Transverse colon (tissue), 4 donors: ENCODE measurements around the gene BGN. TPM values are rescaled to one million over a fixed set of nuclear protein-coding genes. Genes with fewer than 3 reads are reported as not detected.

Source experiments
- DNase-seq: peaks from one replicate; pipeline ENCODE4 v3.0.0-alpha.2; 2019
- H3K27ac ChIP-seq, 4 donors: fragments of 200-600 bp; sonication (generic); 2 replicates each; pipeline ENCODE4 v1.5.1; 2016 to 2018; ENCODE audit warnings: inconsistent platforms in 4 of 4
- H3K27me3 ChIP-seq: fragments of 200-600 bp; sonication (generic); 2 replicates; pipeline ENCODE4 v1.5.1; 2017; ENCODE audit warnings: inconsistent platforms
- H3K36me3 ChIP-seq, 4 donors: fragments of 200-600 bp; sonication (generic); 2 replicates each; pipeline ENCODE4 v1.5.1; 2017 to 2019; ENCODE audit warnings: inconsistent platforms in 4 of 4
- H3K4me1 ChIP-seq, 4 donors: fragments of 200-600 bp; sonication (generic); 2 replicates each; pipeline ENCODE4 v1.5.1; 2017 to 2020; ENCODE audit warnings: inconsistent platforms in 4 of 4
- H3K4me3 ChIP-seq, 4 donors: fragments of 200-600 bp; sonication (generic); 1 replicate in 1 of 4; 2 replicates in 3 of 4; pipeline versions ENCODE4 v1.5.1 to v1.6.1; 2017 to 2019; ENCODE audit warnings: inconsistent platforms in 4 of 4
- H3K9me3 ChIP-seq, 2 donors: fragments of 200-600 bp; sonication (generic); 2 replicates each; pipeline ENCODE4 v1.5.1; 2017 to 2019; ENCODE audit warnings: inconsistent platforms in 2 of 2
- EP300 ChIP-seq: sonication (generic); formaldehyde crosslinking; IDR thresholded peaks from one replicate; pipeline ENCODE4 v1.6.1; 2017; ENCODE audit warnings: antibody characterized with exemption, low read depth
- POLR2A ChIP-seq: fragments of 450-650 bp; IDR thresholded peaks from one replicate; pipeline ENCODE4 v1.6.1; 2016; ENCODE audit warnings: antibody characterized with exemption, mild to moderate bottlenecking, moderate library complexity
- POLR2AphosphoS5 ChIP-seq, 3 donors: sonication (generic); formaldehyde crosslinking; IDR thresholded peaks; one replicate each; pipeline ENCODE4 v1.6.1; 2016; ENCODE audit warnings: antibody characterized with exemption in 3 of 3
- whole genome bisulfite sequencing, 2 donors: methylation state at CpG; one replicate each; pipeline ENCODE4 v1.1.5; 2018; ENCODE audit warnings: low coverage in 1 of 2; 5-methylcytosine and 5-hydroxymethylcytosine counted together
- in situ Hi-C, 4 donors: fragments of 200-750 bp; cut with MboI; loops; one replicate each; pipeline versions ENCODE4 v1.15.0 to v1.15.1; 2017; ENCODE audit warnings: low sequenced_read_pairs in 3 of 4, low pct_ligation_motif_present in 1 of 4, low pct_unique_long_range_greater_than_20kb in 1 of 4
- intact Hi-C: fragments of 100-400 bp; cut with DNase I; formaldehyde crosslinking; loops from one replicate; pipeline ENCODE4 v1.15.1; 2023; ENCODE audit warnings: low total_unique reads
- total RNA-seq, 4 donors: library from RNA; depleted of rRNA; stranded (reverse); fragments of >200 nt; gene quantifications; one replicate each; pipeline ENCODE4 v1.1.0, GENCODE V29; 2016
- TF ChIP-seq, protein P1 (sequence below), 5 experiments: fragments of 200-600 bp in 3 of 5; fragments of 450-650 bp in 2 of 5; sonication (generic) in 3 of 5; IDR thresholded peaks; 1 replicate in 2 of 5; 2 replicates in 3 of 5; pipeline ENCODE4 v1.5.1; 2016 to 2017; ENCODE audit warnings: antibody characterized with exemption in 5 of 5, inconsistent platforms in 3 of 5, mild to moderate bottlenecking in 2 of 5, moderate library complexity in 1 of 5

The BGN gene
- total RNA-seq, 4 donors from 2014 or later: 3.8 to 67.1 (median 10.5) TPM

DNA sequence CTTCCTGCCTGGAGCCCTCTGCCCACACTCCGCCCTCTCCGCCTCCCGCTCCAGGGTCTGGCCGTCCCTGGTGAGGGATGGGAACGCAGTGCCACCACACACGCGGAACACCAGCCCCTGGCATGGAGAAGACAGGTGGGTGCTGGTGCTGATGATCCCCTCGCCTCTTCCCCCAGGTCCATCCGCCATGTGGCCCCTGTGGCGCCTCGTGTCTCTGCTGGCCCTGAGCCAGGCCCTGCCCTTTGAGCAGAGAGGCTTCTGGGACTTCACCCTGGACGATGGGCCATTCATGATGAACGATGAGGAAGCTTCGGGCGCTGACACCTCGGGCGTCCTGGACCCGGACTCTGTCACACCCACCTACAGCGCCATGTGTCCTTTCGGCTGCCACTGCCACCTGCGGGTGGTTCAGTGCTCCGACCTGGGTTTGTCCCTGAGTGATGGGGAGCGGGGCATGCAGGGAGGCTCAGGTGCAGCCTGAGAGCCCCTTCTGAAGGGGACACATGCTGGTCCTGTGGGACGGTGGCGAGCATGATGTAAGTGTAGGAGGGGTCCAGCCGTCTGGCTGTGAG is 9.8 kb downstream of the BGN start:
- Histone ChIP-seq H3K36me3 (no peaks in the 10 kb centered on the region), H3K4me3 (no peak overlapping the region), H3K4me1 (no peaks in the 10 kb centered on the region), H3K27me3 (no peaks in the 10 kb centered on the region), H3K9me3 (no peaks in the 10 kb centered on the region), H3K27ac (no peak overlapping the region)
- WGBS, 2 donors: 80% methylated on average over 21 of the region's 26 CpGs; no CpG with 5 or more reads in 1 of the 2 donors
- in situ Hi-C loops (loop anchor here in 1 of 4 donors (25.0 kb wide), 1 partner anchor 542 kb away; no protein-coding TSS in a partner anchor), intact Hi-C loops (loop anchor here (10.0 kb wide), 1 partner anchor 470 kb away; no protein-coding TSS in a partner anchor)
- TF ChIP-seq EP300 (no peak), POLR2AphosphoS5 (IDR thresholded peaks at IDR 0.05) (no peak), POLR2A (no peak)
- TF ChIP-seq, protein P1, sequence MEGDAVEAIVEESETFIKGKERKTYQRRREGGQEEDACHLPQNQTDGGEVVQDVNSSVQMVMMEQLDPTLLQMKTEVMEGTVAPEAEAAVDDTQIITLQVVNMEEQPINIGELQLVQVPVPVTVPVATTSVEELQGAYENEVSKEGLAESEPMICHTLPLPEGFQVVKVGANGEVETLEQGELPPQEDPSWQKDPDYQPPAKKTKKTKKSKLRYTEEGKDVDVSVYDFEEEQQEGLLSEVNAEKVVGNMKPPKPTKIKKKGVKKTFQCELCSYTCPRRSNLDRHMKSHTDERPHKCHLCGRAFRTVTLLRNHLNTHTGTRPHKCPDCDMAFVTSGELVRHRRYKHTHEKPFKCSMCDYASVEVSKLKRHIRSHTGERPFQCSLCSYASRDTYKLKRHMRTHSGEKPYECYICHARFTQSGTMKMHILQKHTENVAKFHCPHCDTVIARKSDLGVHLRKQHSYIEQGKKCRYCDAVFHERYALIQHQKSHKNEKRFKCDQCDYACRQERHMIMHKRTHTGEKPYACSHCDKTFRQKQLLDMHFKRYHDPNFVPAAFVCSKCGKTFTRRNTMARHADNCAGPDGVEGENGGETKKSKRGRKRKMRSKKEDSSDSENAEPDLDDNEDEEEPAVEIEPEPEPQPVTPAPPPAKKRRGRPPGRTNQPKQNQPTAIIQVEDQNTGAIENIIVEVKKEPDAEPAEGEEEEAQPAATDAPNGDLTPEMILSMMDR (IDR thresholded peaks at IDR 0.05): no peak
- DNase-seq: no peak

DNA sequence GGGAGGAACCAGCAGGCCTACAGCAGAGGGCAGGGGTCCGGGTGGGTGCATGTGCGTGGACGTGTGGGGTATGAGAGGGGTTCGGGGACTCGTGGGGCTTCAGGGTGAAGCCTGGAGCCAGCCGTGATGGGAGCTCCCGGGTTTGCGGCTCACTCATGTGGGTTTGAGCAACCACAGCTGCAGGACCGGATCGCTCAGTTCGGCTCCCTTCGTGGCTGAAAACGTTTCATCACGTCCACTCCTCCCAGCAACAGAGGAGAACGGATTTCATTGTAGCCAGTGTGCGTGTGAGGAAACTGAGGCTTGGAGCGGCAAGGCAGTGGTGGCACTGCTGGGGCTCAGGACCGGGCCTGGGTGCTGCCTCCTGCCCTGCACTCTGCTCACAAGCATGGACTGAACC is 10.6 kb downstream of the BGN start:
- intact Hi-C loops (loop anchor here (10.0 kb wide), 1 partner anchor 471 kb away; no protein-coding TSS in a partner anchor), in situ Hi-C loops (loop anchor here in 1 of 4 donors (25.0 kb wide), 1 partner anchor 543 kb away; no protein-coding TSS in a partner anchor)
- 89% methylated on average over 18 of the region's 18 CpGs; no CpG with 5 or more reads in 1 of the 2 donors for WGBS, 2 donors
- Histone ChIP-seq H3K4me1 (no peaks in the 10 kb centered on the region), H3K27me3 (no peaks in the 10 kb centered on the region), H3K9me3 (no peaks in the 10 kb centered on the region), H3K36me3 (no peaks in the 10 kb centered on the region), H3K27ac (no peak overlapping the region), H3K4me3 (no peak overlapping the region)
- DNase-seq: no peak
- no peak for TF ChIP-seq POLR2A
- TF ChIP-seq POLR2AphosphoS5 (IDR thresholded peaks at IDR 0.05): no peak
- TF ChIP-seq EP300: no peak

DNA sequence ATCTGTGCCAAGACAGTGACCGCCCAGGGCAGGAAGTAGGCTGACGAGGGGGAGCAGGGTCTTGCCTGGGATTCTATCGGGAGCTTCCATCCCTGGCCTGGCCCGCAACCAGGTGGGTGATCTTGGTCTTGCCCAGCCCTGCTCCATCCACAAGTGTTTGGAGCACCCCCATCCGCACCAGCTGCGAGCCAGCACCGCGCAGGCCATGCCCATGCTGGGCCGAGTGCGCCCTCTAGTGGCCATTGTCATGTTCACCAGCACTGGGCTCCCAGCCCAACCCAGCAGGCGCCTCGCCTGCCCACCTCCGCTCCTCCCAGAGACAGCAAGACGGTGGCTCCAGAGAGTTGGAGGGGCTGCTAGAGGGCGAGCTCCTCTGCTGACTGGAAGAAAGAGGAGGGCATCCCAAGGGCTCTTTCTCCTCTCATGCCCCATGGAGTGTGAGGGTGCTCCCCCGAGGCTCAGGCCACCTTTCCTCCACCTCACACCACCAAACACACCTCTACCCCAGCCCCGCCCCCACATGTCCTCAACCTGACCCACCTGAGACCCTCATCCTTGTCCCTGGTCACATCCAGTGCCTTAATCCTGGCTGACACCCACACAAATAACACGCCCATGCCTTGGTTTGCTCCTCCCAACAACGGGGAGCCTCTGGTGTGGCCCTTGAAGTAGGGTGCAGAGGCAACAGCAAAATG is 12.9 kb downstream of the BGN start:
- H3K4me1 ChIP-seq: no peaks in the 10 kb centered on the region
- no peak for TF ChIP-seq POLR2AphosphoS5 (IDR thresholded peaks at IDR 0.05)
- TF ChIP-seq, protein P1 (IDR thresholded peaks at IDR 0.05): peak; percentile 75 to 86 (median 76)
- DNase-seq: peak; percentile 83
- in situ Hi-C loops: loop anchor here in 1 of 4 donors (25.0 kb wide), 1 partner anchor 545 kb away; no protein-coding TSS in a partner anchor
- H3K27ac ChIP-seq: no peak overlapping the region
- no peaks in the 10 kb centered on the region for H3K9me3 ChIP-seq
- intact Hi-C loops: loop anchor here (10.0 kb wide), 1 partner anchor 473 kb away; no protein-coding TSS in a partner anchor
- no peaks in the 10 kb centered on the region for H3K27me3 ChIP-seq
- no peak overlapping the region for H3K4me3 ChIP-seq
- H3K36me3 ChIP-seq: no peaks in the 10 kb centered on the region
- WGBS, 2 donors: 27% methylated on average over 15 of the region's 19 CpGs; no CpG with 5 or more reads in 1 of the 2 donors

DNA sequence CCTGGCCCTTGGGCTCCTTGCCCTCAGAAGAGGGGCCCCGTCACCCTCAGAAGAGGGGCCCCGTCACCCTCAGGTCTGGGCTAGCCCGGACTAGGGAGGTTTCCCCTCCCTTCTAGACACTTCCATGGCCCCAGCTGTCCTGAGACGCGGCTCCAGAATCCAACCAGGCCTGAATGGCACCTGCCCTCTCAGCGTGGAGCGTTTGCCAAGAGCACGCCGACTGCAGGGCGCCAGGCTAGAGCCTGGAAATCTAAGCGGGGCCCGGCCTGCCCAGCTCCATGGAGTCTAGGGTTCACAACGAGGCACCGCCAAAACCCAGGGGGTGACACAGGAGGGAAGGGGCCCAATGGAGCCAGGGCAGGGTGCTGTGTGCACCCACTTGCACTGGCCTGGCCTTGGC is 14.8 kb downstream of the BGN start:
- DNase-seq: no peak
- Histone ChIP-seq H3K9me3 (no peaks in the 10 kb centered on the region), H3K27me3 (no peaks in the 10 kb centered on the region), H3K27ac (no peak overlapping the region), H3K4me1 (no peaks in the 10 kb centered on the region), H3K4me3 (no peak overlapping the region), H3K36me3 (no peaks in the 10 kb centered on the region)
- TF ChIP-seq POLR2A: no peak
- no peak for TF ChIP-seq EP300
- TF ChIP-seq, protein P1 (IDR thresholded peaks at IDR 0.05): no peak
- TF ChIP-seq POLR2AphosphoS5 (IDR thresholded peaks at IDR 0.05): no peak
- intact Hi-C loops (loop anchor here (10.0 kb wide), 1 partner anchor 475 kb away; no protein-coding TSS in a partner anchor), in situ Hi-C loops (loop anchor here in 1 of 4 donors (25.0 kb wide), 1 partner anchor 547 kb away; no protein-coding TSS in a partner anchor)
- 88% methylated on average over 14 of the region's 14 CpGs; no CpG with 5 or more reads in 1 of the 2 donors for WGBS, 2 donors
